Psoas muscle (tissue), 8 donors: ENCODE data around the gene GAP43. TPM values are rescaled to one million over a fixed set of nuclear protein-coding genes. Genes with fewer than 3 reads are reported as not detected.

Experiments
- ATAC-seq, 4 donors: fragments of 200-7000 bp; cut with Tn5 transposase; one replicate each; pipeline ENCODE4 v1.9.1; 2020; ENCODE audit warnings: moderate library complexity in 3 of 4, mild to moderate bottlenecking in 2 of 4
- DNase-seq, 2 donors: peaks; one replicate each; pipeline ENCODE4 v3.0.0-alpha.2; 2020
- H3K27ac ChIP-seq: fragments of 200-600 bp; one replicate; pipeline ENCODE4 v1.8.0; 2022
- H3K27me3 ChIP-seq, 3 donors: fragments of 200-600 bp in 1 of 3; one replicate each; pipeline versions ENCODE4 v1.6.1 to v1.8.0; 2013 to 2022; ENCODE audit warnings: low read length in 2 of 3, mild to moderate bottlenecking in 2 of 3, moderate library complexity in 1 of 3; ENCODE audit not compliant: insufficient read depth in 3 of 3
- H3K36me3 ChIP-seq, 2 donors: fragments of 200-600 bp in 1 of 2; one replicate each; pipeline versions ENCODE4 v1.6.1 to v1.8.0; 2013 to 2022; ENCODE audit warnings: low read depth in 1 of 2, mild to moderate bottlenecking in 1 of 2, moderate library complexity in 1 of 2; ENCODE audit not compliant: insufficient read depth in 1 of 2
- H3K4me1 ChIP-seq: fragments of 200-600 bp; one replicate; pipeline ENCODE4 v1.8.0; 2022
- H3K4me3 ChIP-seq: fragments of 200-600 bp; one replicate; pipeline ENCODE4 v1.8.0; 2022; ENCODE audit warnings: mild to moderate bottlenecking
- H3K9me3 ChIP-seq: fragments of 200-600 bp; one replicate; pipeline ENCODE4 v1.8.0; 2022
- WGBS, 3 donors: extraction: QIAGEN DNeasy Blood & Tissue Kit; methylation state at CpG; one replicate each; pipeline versions ENCODE4 v1.1.6 to v1.1.7; 2013; 5-methylcytosine and 5-hydroxymethylcytosine counted together
- intact Hi-C, 2 donors: fragments of 100-400 bp; cut with DNase I; formaldehyde crosslinking; loops; one replicate each; pipeline versions ENCODE4 v1.11.0 to v1.14.2; 2022
- polyA plus RNA-seq, 3 donors: library from polyadenylated mRNA; stranded (reverse); fragments of 200-250 nt; gene quantifications; one replicate each; pipeline ENCODE4 v1.2.3, GENCODE V29; 2013
- total RNA-seq, 4 donors: library from RNA; stranded (reverse); fragmentation: NEBNext Ultra II Directional in 2 of 4; extraction: Animal tissue kit (Norgen Biotek cat#: 25700) in 2 of 4; gene quantifications; one replicate each; pipeline versions ENCODE4 v1.2.1 to v1.2.4, GENCODE V29; 2021 to 2023
- TF ChIP-seq, protein P1 (sequence below): fragments of 200-600 bp; IDR thresholded peaks from one replicate; pipeline ENCODE4 v1.8.0; 2022; ENCODE audit warnings: antibody characterized with exemption
- donor health status: healthy with polysubstance abuse.
- donor health status: DM: no; HTN: no; CAD: no; lungs with moderate emphysema.
- donor health status: Bipolar disorder and iron deficiency.
- donor health status: healthy.
- donor health status: DM: yes; HTN: yes; CAD: no.
- donor health status: DM: no; HTN: no; CAD: no.
- donor health status: DM: no; HTN: no; CAD: no.
- donor health status: DM: yes; HTN: yes; CAD: no.

Gene GAP43
- total and polyA plus RNA-seq, 7 donors, result 0.05 to 0.56 (median 0.35) TPM; not detected in 2

- Histone ChIP-seq H3K27me3 (peaks cover 0 to 2% (median 0%) of the 10 kb centered on the region in 3 donors), H3K27ac (no peak overlapping the region), H3K9me3 (no peaks in the 10 kb centered on the region), H3K36me3 (no peaks in the 10 kb centered on the region), H3K4me3 (no peak overlapping the region), H3K4me1 (no peaks in the 10 kb centered on the region)
- intact Hi-C loops, result no loop called here
- WGBS, 3 donors, result 88 to 90% (median 89%) methylated on average over 3 of the region's 3 CpGs
- TF ChIP-seq, protein P1, sequence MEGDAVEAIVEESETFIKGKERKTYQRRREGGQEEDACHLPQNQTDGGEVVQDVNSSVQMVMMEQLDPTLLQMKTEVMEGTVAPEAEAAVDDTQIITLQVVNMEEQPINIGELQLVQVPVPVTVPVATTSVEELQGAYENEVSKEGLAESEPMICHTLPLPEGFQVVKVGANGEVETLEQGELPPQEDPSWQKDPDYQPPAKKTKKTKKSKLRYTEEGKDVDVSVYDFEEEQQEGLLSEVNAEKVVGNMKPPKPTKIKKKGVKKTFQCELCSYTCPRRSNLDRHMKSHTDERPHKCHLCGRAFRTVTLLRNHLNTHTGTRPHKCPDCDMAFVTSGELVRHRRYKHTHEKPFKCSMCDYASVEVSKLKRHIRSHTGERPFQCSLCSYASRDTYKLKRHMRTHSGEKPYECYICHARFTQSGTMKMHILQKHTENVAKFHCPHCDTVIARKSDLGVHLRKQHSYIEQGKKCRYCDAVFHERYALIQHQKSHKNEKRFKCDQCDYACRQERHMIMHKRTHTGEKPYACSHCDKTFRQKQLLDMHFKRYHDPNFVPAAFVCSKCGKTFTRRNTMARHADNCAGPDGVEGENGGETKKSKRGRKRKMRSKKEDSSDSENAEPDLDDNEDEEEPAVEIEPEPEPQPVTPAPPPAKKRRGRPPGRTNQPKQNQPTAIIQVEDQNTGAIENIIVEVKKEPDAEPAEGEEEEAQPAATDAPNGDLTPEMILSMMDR, result no peak
- ATAC-seq, result no peak
- no peak for DNase-seq
These were observed 86.6 kb downstream of the GAP43 start for GRCh38 chr3:115709931-115710330.

- TF ChIP-seq, protein P1, result no peak
- DNase-seq (no peak), ATAC-seq (no peak)
- Histone ChIP-seq H3K9me3 (no peaks in the 10 kb centered on the region), H3K4me3 (no peak overlapping the region), H3K36me3 (no peaks in the 10 kb centered on the region), H3K27ac (no peak overlapping the region), H3K27me3 (peaks cover 0 to 5% (median 0%) of the 10 kb centered on the region in 3 donors), H3K4me1 (no peaks in the 10 kb centered on the region)
- 65 to 85% (median 75%) methylated on average over 2 of the region's 2 CpGs for WGBS, 3 donors
- intact Hi-C loops, result no loop called here
These were observed 87.5 kb downstream of the GAP43 start for GRCh38 chr3:115710799-115711198.

- no peak for DNase-seq
- TF ChIP-seq, protein P1, result no peak
- WGBS, 3 donors, result 0% methylated on average over 1 of the region's 1 CpG
- H3K27me3 ChIP-seq, result peaks cover 0 to 5% (median 0%) of the 10 kb centered on the region in 3 donors
- intact Hi-C loops, result no loop called here
- H3K27ac ChIP-seq, result no peak overlapping the region
- H3K36me3 ChIP-seq, result no peaks in the 10 kb centered on the region
- no peaks in the 10 kb centered on the region for H3K4me1 ChIP-seq
- H3K4me3 ChIP-seq, result no peak overlapping the region
- no peaks in the 10 kb centered on the region for H3K9me3 ChIP-seq
- no peak for ATAC-seq
These were observed 89.6 kb downstream of the GAP43 start for GRCh38 chr3:115712871-115713270.

DNA sequence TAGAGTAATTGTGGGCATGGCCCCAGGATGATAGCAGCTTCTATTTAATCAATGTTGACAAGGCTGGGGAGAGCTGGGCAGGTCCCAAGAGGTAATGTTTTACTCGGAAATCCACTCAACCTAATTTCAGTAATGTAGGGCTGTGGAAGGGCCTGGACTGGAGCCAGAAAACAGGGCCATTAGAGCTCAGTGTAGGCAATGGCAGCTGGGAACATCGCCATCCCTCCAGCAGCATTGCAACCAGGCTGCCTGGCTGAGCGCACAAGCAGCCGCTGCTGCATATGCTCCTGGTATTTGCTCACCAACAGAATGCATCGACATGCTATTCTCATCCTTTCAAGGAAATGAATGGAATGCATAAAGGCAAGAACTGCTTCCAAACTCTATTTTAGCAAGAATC is 90.0 kb downstream of the GAP43 start:
- ATAC-seq, result no peak
- no peak overlapping the region for H3K4me3 ChIP-seq
- no peaks in the 10 kb centered on the region for H3K9me3 ChIP-seq
- peak in 1 of 2 donors; percentile 13 for DNase-seq
- H3K27ac ChIP-seq, result no peak overlapping the region
- TF ChIP-seq, protein P1, result no peak
- 33 to 46% (median 33%) methylated on average over 5 of the region's 5 CpGs for WGBS, 3 donors
- intact Hi-C loops, result no loop called here
- H3K36me3 ChIP-seq, result no peaks in the 10 kb centered on the region
- peaks cover 0 to 5% (median 0%) of the 10 kb centered on the region in 3 donors for H3K27me3 ChIP-seq
- H3K4me1 ChIP-seq, result no peaks in the 10 kb centered on the region

GRCh38 chr3:115715241-115715745 is 92.0 kb downstream of the GAP43 start:
- no peak overlapping the region for H3K4me3 ChIP-seq
- no peak overlapping the region for H3K27ac ChIP-seq
- peaks cover 0 to 5% (median 0%) of the 10 kb centered on the region in 3 donors for H3K27me3 ChIP-seq
- 85 to 98% (median 94%) methylated on average over 4 of the region's 4 CpGs for WGBS, 3 donors
- H3K36me3 ChIP-seq, result no peaks in the 10 kb centered on the region
- DNase-seq, result no peak
- ATAC-seq, result no peak
- no peaks in the 10 kb centered on the region for H3K4me1 ChIP-seq
- TF ChIP-seq, protein P1, result no peak
- no peaks in the 10 kb centered on the region for H3K9me3 ChIP-seq
- intact Hi-C loops, result no loop called here
